Stimulated activated CD4-positive, alpha-beta T cell treated with anti-CD3 and anti-CD28 coated beads, Interleukin-1b, Interleukin-23, amount 100 ng/mL, for 48 hours (primary cell): Measurements from ENCODE around the gene ABCA2.

Experiments used
- DNase-seq: peaks from one replicate; pipeline ENCODE4 v3.0.0-alpha.2; 2020

The ABCA2 gene

GRCh38 chr9:137062384-137062783, 34.3 kb upstream of the ABCA2 start:
- no peak for DNase-seq

DNA sequence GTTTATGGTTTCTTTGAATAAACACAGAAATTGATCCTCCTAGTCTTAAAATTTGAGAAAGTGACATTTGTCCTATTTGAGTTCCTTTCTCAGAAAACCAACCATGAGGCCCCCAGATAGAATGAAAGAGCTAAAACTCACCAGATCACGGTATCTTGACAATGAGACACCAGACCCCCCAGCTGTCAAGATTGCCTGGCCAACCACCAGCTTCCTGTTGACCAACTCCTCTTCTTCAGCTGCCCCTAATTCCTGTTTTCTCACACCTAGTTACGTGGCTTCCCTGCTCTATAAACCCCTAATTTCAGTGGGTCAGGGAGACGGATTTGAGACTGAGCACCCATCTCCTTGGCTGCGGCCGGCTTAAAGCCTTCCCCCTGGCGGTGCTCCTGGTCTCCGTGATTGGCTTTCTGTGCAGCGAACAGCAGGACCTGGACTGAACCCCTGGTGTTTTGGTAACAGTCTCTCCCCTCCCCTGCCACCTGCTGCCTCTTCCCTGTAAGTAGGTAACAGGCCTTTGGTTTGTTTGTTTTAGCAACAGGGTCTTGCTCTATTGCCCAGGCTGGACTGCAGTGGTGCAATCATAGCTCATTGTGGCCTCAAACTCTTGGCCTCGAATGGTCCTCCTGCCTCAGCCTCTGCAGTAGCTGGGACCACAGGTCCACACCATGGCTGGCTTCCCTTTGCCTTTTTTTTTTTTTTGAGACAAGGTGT, 30.6 kb upstream of the ABCA2 start:
- DNase-seq, result no peak

GRCh38 chr9:137057545-137057944, 29.5 kb upstream of the ABCA2 start:
- DNase-seq, result no peak

DNA sequence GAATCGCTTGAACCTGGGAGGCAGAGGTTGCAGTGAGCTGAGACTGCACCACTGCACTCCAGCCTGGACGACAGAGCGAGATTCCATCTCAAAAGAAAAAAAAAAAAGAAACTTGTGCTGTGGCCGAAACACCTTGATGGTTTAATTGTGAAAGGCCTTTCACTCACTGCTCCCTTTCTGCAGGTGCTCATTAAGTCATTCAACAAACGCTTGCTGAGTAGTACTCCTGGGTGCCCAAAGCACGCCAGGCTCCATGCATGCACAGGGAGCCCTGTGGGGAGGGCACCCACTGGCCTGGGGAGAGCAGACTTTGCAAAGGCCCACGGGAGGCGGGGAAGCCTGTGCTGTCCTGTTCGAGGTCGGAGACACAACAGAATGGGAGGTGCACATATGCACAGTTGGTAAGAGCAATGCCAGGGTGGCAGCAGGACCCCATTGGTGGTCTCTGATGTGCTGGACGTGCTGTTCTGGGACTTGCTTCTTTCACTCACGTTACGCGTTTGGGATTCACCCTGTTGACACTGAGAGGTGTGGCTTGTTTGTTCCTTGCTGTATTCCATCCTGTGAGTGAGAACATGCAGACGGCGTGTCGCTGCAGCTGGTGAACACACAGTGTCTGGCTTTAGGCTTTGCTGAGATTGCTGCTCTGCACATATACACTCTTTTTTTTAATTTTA, 28.8 kb upstream of the ABCA2 start:
- DNase-seq, result no peak

GRCh38 chr9:137055385-137056364, 27.6 kb upstream of the ABCA2 start:
- no peak for DNase-seq

DNA sequence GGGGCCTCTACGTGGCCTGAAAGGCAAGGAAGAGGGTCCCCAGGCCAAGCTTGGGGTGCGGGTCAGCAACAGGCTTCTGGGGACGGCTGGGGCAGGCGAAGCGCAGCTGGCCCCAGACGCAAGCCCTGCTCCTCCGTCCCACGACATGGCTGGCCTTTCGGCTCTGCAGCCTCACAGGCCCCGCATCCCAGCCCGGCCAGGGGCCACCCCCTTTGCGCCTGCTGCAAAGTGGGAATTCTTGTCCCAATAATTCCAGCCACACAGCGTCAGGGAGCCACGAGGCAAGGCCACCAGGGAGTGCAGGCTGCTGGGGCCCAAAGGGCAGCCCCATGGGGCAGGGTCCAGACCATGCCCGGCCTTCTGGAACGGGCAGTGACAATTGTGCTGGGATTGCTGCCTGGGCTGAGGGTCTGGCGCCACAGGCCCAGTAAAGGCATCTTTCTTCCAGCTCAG, 26.9 kb upstream of the ABCA2 start:
- no peak for DNase-seq

- DNase-seq, result no peak
These were observed 26.2 kb upstream of the ABCA2 start, which contains the start of gene ENTPD2 for GRCh38 chr9:137053944-137054931. Gene ENTPD2, minus strand, starts transcription at chr9:137054061. Its CDS starts 64 bp downstream, at chr9:137053997.

DNA sequence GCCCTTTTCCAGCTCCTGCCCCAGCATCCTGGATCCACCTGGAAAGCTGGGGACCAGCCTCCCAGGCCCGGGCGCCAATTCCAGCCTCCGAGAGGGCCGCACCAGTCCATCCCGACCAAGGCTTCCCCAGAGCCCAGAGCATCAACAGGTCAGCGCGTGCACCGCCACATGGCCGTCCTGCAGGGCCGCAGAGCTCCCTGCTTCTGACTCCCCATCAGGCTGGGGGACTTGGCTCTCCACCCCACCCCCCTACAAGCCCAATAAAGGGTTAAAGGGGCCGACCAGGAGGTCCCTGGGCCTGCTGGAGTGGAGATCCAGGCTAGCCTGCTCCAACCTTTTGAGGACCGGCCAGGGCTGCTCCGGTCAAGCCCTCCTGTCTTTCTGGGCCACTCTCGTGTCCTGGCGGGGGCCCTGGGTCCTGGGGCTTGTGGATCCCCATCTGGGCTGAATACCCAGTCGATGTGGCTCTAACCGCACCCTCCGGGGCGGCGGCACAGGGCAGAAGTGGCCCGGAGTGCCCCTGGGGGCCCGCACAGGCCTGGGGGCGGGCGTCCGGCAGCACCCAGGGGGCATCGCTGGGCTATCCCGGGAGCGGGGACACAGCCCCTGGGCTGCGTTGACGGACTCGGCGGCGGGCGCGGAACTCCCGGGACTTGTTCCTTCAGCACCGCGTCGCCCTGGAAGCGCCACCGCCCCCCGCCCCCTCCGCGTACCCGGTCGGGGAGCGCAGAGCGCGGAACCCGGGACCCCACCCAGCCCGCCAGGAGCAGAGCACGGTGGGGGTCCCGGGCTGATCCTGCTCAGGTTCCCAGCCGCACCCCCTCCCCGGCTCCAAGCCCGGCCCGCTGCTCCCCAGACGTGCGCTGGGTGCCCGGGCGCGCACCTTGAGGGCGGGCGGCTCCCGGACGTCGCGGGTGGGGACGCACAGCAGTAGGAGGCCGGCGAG, 25.2 kb upstream of the ABCA2 start:
- DNase-seq, result no peak

DNA sequence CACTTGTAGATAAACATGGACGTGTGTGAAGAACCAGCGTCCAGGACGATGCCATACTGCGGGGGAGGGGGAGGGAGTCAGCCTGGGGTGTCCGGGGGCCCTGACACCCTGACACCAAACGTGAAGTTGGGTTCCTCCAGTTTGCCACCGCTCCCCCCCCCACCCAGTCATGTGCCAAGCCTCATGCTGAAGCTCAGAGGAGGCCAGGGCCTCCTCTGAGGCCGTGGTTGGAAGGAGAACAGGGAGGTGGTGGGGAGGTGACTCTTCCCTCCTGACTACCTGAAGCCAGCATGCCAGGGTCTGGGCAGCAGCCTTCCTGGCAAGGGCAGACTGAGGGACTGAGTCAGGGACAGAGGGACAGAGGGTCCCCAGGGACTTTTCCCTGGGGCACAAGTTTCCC, 24.3 kb upstream of the ABCA2 start:
- DNase-seq, result no peak

DNA sequence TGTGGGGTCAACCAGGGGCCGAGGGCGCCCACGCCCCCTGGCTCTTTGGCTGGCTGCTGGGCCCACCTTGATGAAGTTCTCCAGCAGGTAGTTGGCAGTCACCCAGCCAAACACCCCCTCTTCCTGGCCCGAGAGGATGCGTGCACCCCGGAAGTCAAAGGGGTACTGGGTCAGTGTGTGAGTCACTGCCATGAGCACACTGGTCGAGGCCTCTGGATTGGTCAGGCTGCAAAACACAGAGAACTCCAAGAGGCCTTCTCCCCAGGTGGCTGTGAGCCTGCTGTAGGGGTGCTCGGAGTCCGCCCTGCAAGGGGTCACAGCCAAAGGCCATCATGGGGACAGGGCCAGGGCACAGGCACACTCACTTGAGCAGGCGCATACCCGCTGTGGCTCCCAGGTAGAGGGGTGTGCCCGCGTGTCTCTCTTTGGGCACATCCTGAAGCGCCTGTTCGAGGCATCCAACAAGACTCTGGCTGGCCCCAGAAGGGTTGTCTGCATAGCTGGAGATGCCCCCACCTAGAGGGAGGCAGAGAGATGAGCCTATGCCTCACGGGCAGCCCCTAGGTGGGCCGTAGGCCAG, 23.2 kb upstream of the ABCA2 start:
- no peak for DNase-seq

GRCh38 chr9:137050570-137050969, 22.5 kb upstream of the ABCA2 start:
- DNase-seq, result no peak

GRCh38 chr9:137049544-137050449, 21.8 kb upstream of the ABCA2 start:
- DNase-seq, result peak; percentile 73

GRCh38 chr9:137048655-137049543, 20.9 kb upstream of the ABCA2 start:
- no peak for DNase-seq

DNA sequence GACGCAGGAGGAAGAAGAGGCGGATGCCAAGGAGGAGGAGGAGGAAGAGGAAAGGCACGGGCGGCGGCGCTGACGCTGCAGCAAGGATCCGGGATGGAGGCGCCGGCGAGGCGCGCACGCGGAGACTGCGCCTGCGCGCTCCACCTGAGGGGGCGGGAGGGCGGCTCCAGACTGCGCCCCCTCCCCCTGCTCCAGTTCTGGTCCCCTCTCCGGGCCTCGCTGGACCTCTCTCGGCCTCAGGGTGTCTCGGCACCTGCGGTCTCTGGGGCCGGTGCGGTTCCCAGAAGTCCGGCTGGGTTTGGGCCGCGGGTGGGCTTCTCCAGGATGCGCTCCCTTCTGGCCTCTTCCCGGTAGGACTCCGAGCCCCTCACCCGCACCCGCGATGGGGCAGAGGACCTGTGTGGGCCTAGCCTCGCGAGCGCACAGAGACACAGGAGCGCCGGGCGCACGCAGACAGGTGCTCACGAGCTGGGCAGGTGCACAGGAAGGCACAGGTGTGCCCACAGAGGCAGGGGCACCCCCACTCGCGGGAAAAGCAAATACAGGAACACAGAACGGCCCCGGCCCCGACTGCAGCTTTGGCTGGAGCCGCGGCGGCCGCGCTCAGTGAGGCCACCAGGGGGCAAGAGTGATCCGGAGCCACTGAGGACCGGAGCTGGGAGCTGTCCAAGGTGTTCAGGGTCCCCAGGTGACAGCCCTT, 18.2 kb upstream of the ABCA2 start, which contains the start of gene NPDC1:
NPDC1 (minus strand) TSS at position 90 of the 700 bp plus-strand sequence. CDS start 188 bp downstream, outside the sequence.
- DNase-seq, result peak; percentile 76

- no peak for DNase-seq
These were observed 17.5 kb upstream of the ABCA2 start for GRCh38 chr9:137045294-137046087.

- no peak for DNase-seq
These were observed 16.6 kb upstream of the ABCA2 start for GRCh38 chr9:137044502-137045177.
